ENCODE results near the gene SIPA1L3. TPM values are rescaled to one million over a fixed set of nuclear protein-coding genes. Genes with fewer than 3 reads are reported as not detected.

Gene SIPA1L3
- polyA plus RNA-seq, 1 of the 3 experiments (the other 2 are of a cell fraction) = 11.6 TPM

GRCh38 chr19:38199340-38199739 is 292.3 kb downstream of the SIPA1L3 start:
- no peak for DNase-seq
- Histone ChIP-seq H3K4me2 (no peak overlapping the region), H4K20me1 (ENCODE audit: insufficient read depth) (no peaks in the 10 kb centered on the region), H3K9me2 (no peaks in the 10 kb centered on the region), H3K79me2 (ENCODE audit: insufficient read depth) (no peaks in the 10 kb centered on the region), H3K27ac (ENCODE audit: low read depth in 2 of 2, low read length in 1 of 2) (no peak overlapping the region), H3K4me1 (ENCODE audit: control insufficient read depth in 1 of 2, insufficient read depth in 2 of 2, low read depth in 1 of 2, low read length in 1 of 2) (no peaks in the 10 kb centered on the region; a peak in 1 of 4 replicates), H3K9me3 (no peaks in the 10 kb centered on the region), H3K9ac (no peak overlapping the region), H3K4me3 (ENCODE audit: low read depth in 2 of 2, low read length in 1 of 2) (no peak overlapping the region), H3K36me3 (replicated peaks in 1 of 2; ENCODE audit: control insufficient read depth in 1 of 2, insufficient read depth in 2 of 2, low read length in 1 of 2) (peaks cover 0 to 19% of the 10 kb centered on the region in 2 experiments), H2AFZ (ENCODE audit: low read depth) (no peak overlapping the region), H3K27me3 (ENCODE audit: insufficient read depth) (no peaks in the 10 kb centered on the region), H3F3A (replicated peaks; ENCODE audit: insufficient read depth) (no peaks in the 10 kb centered on the region)
- POLR2A ChIA-PET = no interaction called here
- 95% methylated on average over 6 of the region's 11 CpGs for WGBS (ENCODE audit: low lambda C conversion rate)
- CTCF ChIA-PET = interaction anchor here (2.2 to 2.4 kb wide), 2 partner anchors 35 to 297 kb away, joined by 7 to 11 read pairs; no protein-coding TSS in a partner anchor
- TF ChIP-seq NRF1 (IDR thresholded peaks at IDR 0.05; ENCODE audit: low read depth, low read length) (no peak), ELF1 (IDR thresholded peaks at IDR 0.05) (no peak), CTCF (IDR thresholded peaks at IDR 0.05) (no peak), SMC3 (IDR thresholded peaks at IDR 0.05; ENCODE audit: low read depth, low read length) (no peak), TAF1 (IDR thresholded peaks at IDR 0.05; ENCODE audit: borderline replicate concordance, low read depth, low read length) (no peak), EZH2phosphoT487 (IDR thresholded peaks at IDR 0.05; ENCODE audit: borderline replicate concordance, low read depth) (no peak), IRF3 (IDR thresholded peaks at IDR 0.05; ENCODE audit: low read depth, low read length) (no peak), USF1 (IDR thresholded peaks at IDR 0.05; ENCODE audit: borderline replicate concordance, low read depth) (no peak)

- H3K9ac ChIP-seq = no peak overlapping the region
- no peak overlapping the region for H2AFZ ChIP-seq (ENCODE audit: low read depth)
- H3F3A ChIP-seq (replicated peaks; ENCODE audit: insufficient read depth) = no peaks in the 10 kb centered on the region
- POLR2A ChIA-PET = no interaction called here
- WGBS (ENCODE audit: low lambda C conversion rate) = 90% methylated on average over 15 of the region's 15 CpGs
- no peaks in the 10 kb centered on the region for H3K27me3 ChIP-seq (ENCODE audit: insufficient read depth)
- CTCF ChIA-PET = interaction anchor here (2.0 kb wide), 1 partner anchor 59 kb away, joined by 9 read pairs; no protein-coding TSS in a partner anchor
- H3K4me1 ChIP-seq (ENCODE audit: control insufficient read depth in 1 of 2, insufficient read depth in 2 of 2, low read depth in 1 of 2, low read length in 1 of 2) = no peaks in the 10 kb centered on the region; a peak in 1 of 4 replicates
- no peak overlapping the region for H3K4me2 ChIP-seq
- H3K36me3 ChIP-seq (replicated peaks in 1 of 2; ENCODE audit: control insufficient read depth in 1 of 2, insufficient read depth in 2 of 2, low read length in 1 of 2) = peaks cover 4 to 27% of the 10 kb centered on the region in 2 experiments
- no peaks in the 10 kb centered on the region for H3K9me2 ChIP-seq
- H3K4me3 ChIP-seq (ENCODE audit: low read depth in 2 of 2, low read length in 1 of 2) = no peak overlapping the region
- no peaks in the 10 kb centered on the region for H3K9me3 ChIP-seq
- no peak for DNase-seq
- H3K27ac ChIP-seq (ENCODE audit: low read depth in 2 of 2, low read length in 1 of 2) = no peak overlapping the region
- H3K79me2 ChIP-seq (ENCODE audit: insufficient read depth) = no peaks in the 10 kb centered on the region
- H4K20me1 ChIP-seq (ENCODE audit: insufficient read depth) = no peaks in the 10 kb centered on the region
- TF ChIP-seq POLR2AphosphoS5 (IDR thresholded peaks at IDR 0.05; ENCODE audit: low read depth, low read length) (no peak), CHD2 (IDR thresholded peaks at IDR 0.05; ENCODE audit: low read length, partially characterized antibody) (no peak), YY1 (IDR thresholded peaks at IDR 0.05; ENCODE audit: low read depth) (no peak), FOXM1 (IDR thresholded peaks at IDR 0.05; ENCODE audit: low read depth) (no peak), CTCF (IDR thresholded peaks at IDR 0.05) (no peak), MAX (IDR thresholded peaks at IDR 0.05; ENCODE audit: low read depth) (no peak), TAF1 (IDR thresholded peaks at IDR 0.05; ENCODE audit: borderline replicate concordance, low read depth, low read length) (no peak), RCOR1 (IDR thresholded peaks at IDR 0.05; ENCODE audit: low read length) (no peak), USF2 (IDR thresholded peaks at IDR 0.05; ENCODE audit: borderline replicate concordance, low read depth, low read length) (no peak), REST (IDR thresholded peaks at IDR 0.05; ENCODE audit: low read depth, low read length) (no peak)
These were observed 294.7 kb downstream of the SIPA1L3 start for GRCh38 chr19:38201731-38202130.

All from SK-N-SH (cell line).